ENCODE results near the gene LAPTM5. TPM values are rescaled to one million over a fixed set of nuclear protein-coding genes. Genes with fewer than 3 reads are reported as not detected.

Gene LAPTM5
- total RNA-seq, 1 experiment from 2014 or later, result 0.15 TPM

GRCh38 chr1:30733493-30733892, 24.1 kb downstream of the LAPTM5 start:
- no peak overlapping the region; a peak in 1 of 7 replicates for H3K27ac Mint-ChIP-seq
- H3K27ac ChIP-seq (ENCODE audit: insufficient read length, low read depth, low read length), result no peak overlapping the region
- H2AFZ ChIP-seq (ENCODE audit: low read length), result no peak overlapping the region
- H3K79me2 ChIP-seq (ENCODE audit: insufficient read depth, low read length), result no peaks in the 10 kb centered on the region
- no peak overlapping the region for H3K14ac ChIP-seq (ENCODE audit: insufficient read depth, low read length)
- H3T11ph ChIP-seq (ENCODE audit: low read length), result no peak overlapping the region
- peaks cover 4% of the 10 kb centered on the region for H3K27me3 Mint-ChIP-seq (ENCODE audit: low read depth)
- no peak overlapping the region for H2BK20ac ChIP-seq (ENCODE audit: low read depth, low read length, poor library complexity, severe bottlenecking)
- no peaks in the 10 kb centered on the region for H3K23me2 ChIP-seq (ENCODE audit: insufficient read length, low read depth, low read length, poor library complexity, severe bottlenecking)
- no peaks in the 10 kb centered on the region for H3K27me3 ChIP-seq (ENCODE audit: insufficient read depth, low read length)
- H3K79me1 ChIP-seq (ENCODE audit: insufficient read depth, low read depth, low read length, poor library complexity, severe bottlenecking), result no peaks in the 10 kb centered on the region
- no peak overlapping the region for H3K23ac ChIP-seq (ENCODE audit: insufficient read length, low read depth, low read length)
- no peak overlapping the region for H3K4me2 ChIP-seq (ENCODE audit: insufficient read depth, insufficient read length, low read length)
- no peak overlapping the region for H3K4me3 Mint-ChIP-seq
- H3K9ac ChIP-seq (ENCODE audit: extremely low read depth, insufficient read length, low read length), result no peak overlapping the region
- no CpG with 5 or more reads among the region's 8 CpGs for WGBS (ENCODE audit: extremely low coverage, insufficient read length, low lambda C conversion rate)
- peaks cover 18 to 21% of the 10 kb centered on the region in 2 experiments for H3K4me1 Mint-ChIP-seq
- H4K5ac ChIP-seq (ENCODE audit: insufficient read length, low read depth, low read length), result no peak overlapping the region
- H2BK5ac ChIP-seq (ENCODE audit: insufficient read length, low read length), result no peak overlapping the region
- no peak overlapping the region for H4K91ac ChIP-seq (ENCODE audit: insufficient read length, low read depth, low read length)
- H3K9me3 Mint-ChIP-seq, result no peaks in the 10 kb centered on the region
- H2BK15ac ChIP-seq (ENCODE audit: low read depth, low read length), result no peak overlapping the region
- H3K56ac ChIP-seq (ENCODE audit: insufficient read length, low read depth, low read length), result no peak overlapping the region
- H4K8ac ChIP-seq (replicated peaks; ENCODE audit: insufficient read length, low read depth, low read length), result no peak overlapping the region
- H3K4me1 ChIP-seq (ENCODE audit: insufficient read depth, low read length), result no peaks in the 10 kb centered on the region
- no peaks in the 10 kb centered on the region for H3K9me3 ChIP-seq (ENCODE audit: control insufficient read depth, low read depth, low read length)
- H3K4ac ChIP-seq (ENCODE audit: low read depth, low read length), result no peak overlapping the region
- no peak for TF ChIP-seq CTCF (conservative IDR thresholded peaks at IDR 0.05)
- DNase-seq, result no peak
- no peaks in the 10 kb centered on the region for H3K36me3 Mint-ChIP-seq (ENCODE audit: insufficient read depth in 1 of 3, low read depth in 3 of 3)
- H2BK120ac ChIP-seq (ENCODE audit: low read depth, low read length, poor library complexity, severe bottlenecking), result no peak overlapping the region
- H2AK5ac ChIP-seq (ENCODE audit: insufficient read length, low read length), result no peak overlapping the region
- no peak overlapping the region for H2BK12ac ChIP-seq (ENCODE audit: insufficient read length, low read depth, low read length)
- H4K20me1 ChIP-seq (ENCODE audit: control insufficient read depth, insufficient read depth, insufficient read length), result no peaks in the 10 kb centered on the region
- no peak overlapping the region for H3K18ac ChIP-seq (ENCODE audit: insufficient read length, low read depth, low read length)
